SK-N-MC (cell line): ENCODE measurements around the gene TFDP2.

ENCODE experiments used
- EZH2 ChIP-seq: fragments of 200-600 bp; sonication (generic); IDR thresholded peaks from one replicate; pipeline ENCODE4 v1.6.1; 2017; ENCODE audit warnings: antibody characterized with exemption
- POLR2AphosphoS5 ChIP-seq: IDR thresholded peaks from 2 replicates; pipeline ENCODE4 v1.6.1; 2012; ENCODE audit warnings: mild to moderate bottlenecking, low read depth, low read length, borderline replicate concordance

- TF ChIP-seq POLR2AphosphoS5 (no peak), EZH2 (no peak)
These were observed 43.4 kb downstream of the TFDP2 start for GRCh38 chr3:142105991-142106390.
